Natural killer cell (primary cell): ENCODE results near the gene LHX3. TPM values are rescaled to one million over a fixed set of nuclear protein-coding genes. Genes with fewer than 3 reads are reported as not detected.

Experiments used
- ATAC-seq, 3 donors: fragments of 150-1000 bp in 2 of 3; fragments of 200-7000 bp in 1 of 3; cut with Tn5 transposase; 1 replicate in 1 of 3; 2 replicates in 2 of 3; pipeline ENCODE4 v1.10.0; 2021; ENCODE audit warnings: mild to moderate bottlenecking in 2 of 3, moderate library complexity in 2 of 3
- DNase-seq, 2 donors: peaks; one replicate each; pipeline versions ENCODE4 v3.0.0 to v3.0.0-alpha.2; 2013 to 2021; ENCODE audit warnings: mixed read lengths in 1 of 2
- H3K27ac ChIP-seq: one replicate; pipeline ENCODE4 v1.5.1; 2013; ENCODE audit warnings: mild to moderate bottlenecking, low read length
- H3K27me3 ChIP-seq: one replicate; pipeline ENCODE4 v1.6.1; 2013; ENCODE audit warnings: low read length; ENCODE audit not compliant: control insufficient read depth, insufficient read depth
- H3K36me3 ChIP-seq: one replicate; pipeline ENCODE4 v1.6.1; 2013; ENCODE audit warnings: low read length; ENCODE audit not compliant: control insufficient read depth, insufficient read depth
- H3K4me1 ChIP-seq: one replicate; pipeline ENCODE4 v1.6.1; 2013; ENCODE audit warnings: low read length; ENCODE audit not compliant: control insufficient read depth, insufficient read depth
- H3K4me3 ChIP-seq: one replicate; pipeline ENCODE4 v1.5.1; 2013; ENCODE audit warnings: low read length
- H3K9me3 ChIP-seq: one replicate; pipeline ENCODE4 v1.6.1; 2013; ENCODE audit warnings: low read length; ENCODE audit not compliant: control insufficient read depth, insufficient read depth
- H3K27ac Mint-ChIP-seq, 2 donors: one replicate each; pipeline ENCODE4 v1.8.0; 2022; ENCODE audit warnings: mild to moderate bottlenecking in 2 of 2, mixed read lengths in 2 of 2, moderate library complexity in 1 of 2
- H3K27me3 Mint-ChIP-seq, 2 donors: one replicate each; pipeline ENCODE4 v1.8.0; 2022; ENCODE audit warnings: low read depth in 2 of 2, mixed read lengths in 2 of 2
- H3K36me3 Mint-ChIP-seq: one replicate; pipeline ENCODE4 v1.8.0; 2022; ENCODE audit warnings: mixed read lengths
- H3K4me1 Mint-ChIP-seq, 2 donors: one replicate each; pipeline ENCODE4 v1.8.0; 2022; ENCODE audit warnings: mixed read lengths in 2 of 2
- H3K4me3 Mint-ChIP-seq: one replicate; pipeline ENCODE4 v1.8.0; 2022; ENCODE audit warnings: mild to moderate bottlenecking, moderate library complexity, mixed read lengths
- H3K9me3 Mint-ChIP-seq, 2 donors: one replicate each; pipeline ENCODE4 v1.8.0; 2022; ENCODE audit warnings: mixed read lengths in 2 of 2
- CTCF ChIP-seq: fragments of 200-600 bp; IDR thresholded peaks from one replicate; pipeline ENCODE4 v1.8.0; 2022; ENCODE audit warnings: antibody characterized with exemption
- WGBS: methylation state at CpG from one replicate; pipeline ENCODE4 v1.1.7; 2013; ENCODE audit warnings: missing lambda C conversion rate; ENCODE audit not compliant: insufficient coverage; 5-methylcytosine and 5-hydroxymethylcytosine counted together
- intact Hi-C: fragments of 100-400 bp; cut with micrococcal nuclease; formaldehyde crosslinking; loops from one replicate; pipeline ENCODE4 v1.14.2; 2022
- total RNA-seq, 4 donors: library from RNA; stranded (reverse); fragments of 120-200 nt in 1 of 4; gene quantifications; one replicate each; pipeline versions ENCODE4 v1.2.3 to v1.2.4, GENCODE V29; 2013 to 2022

The LHX3 gene
- total RNA-seq, 3 donors from 2014 or later (not counting 1 experiment from before 2014, with no cell fraction given): 0.38 TPM; not detected in 2

- no peaks in the 10 kb centered on the region for H3K27me3 Mint-ChIP-seq
- TF ChIP-seq CTCF: no peak
- ATAC-seq (no peak), DNase-seq (no peak)
- no peak overlapping the region for H3K27ac ChIP-seq
- no peaks in the 10 kb centered on the region for H3K4me1 Mint-ChIP-seq
- H3K9me3 Mint-ChIP-seq: no peaks in the 10 kb centered on the region
- peaks cover 60% of the 10 kb centered on the region for H3K36me3 ChIP-seq
- H3K4me3 ChIP-seq: no peak overlapping the region
- no peaks in the 10 kb centered on the region for H3K4me1 ChIP-seq
- H3K9me3 ChIP-seq: no peaks in the 10 kb centered on the region
- H3K27me3 ChIP-seq: no peaks in the 10 kb centered on the region
- intact Hi-C loops: no loop called here
- H3K36me3 Mint-ChIP-seq: peaks cover 8% of the 10 kb centered on the region
- H3K4me3 Mint-ChIP-seq: no peak overlapping the region
- H3K27ac Mint-ChIP-seq: no peak overlapping the region
- 95% methylated on average over 37 of the region's 37 CpGs for WGBS
Measured at GRCh38 chr9:136216541-136217244, 11.8 kb upstream of the LHX3 start.

GRCh38 chr9:136213733-136214132 is 8.8 kb upstream of the LHX3 start:
- Histone ChIP-seq H3K4me3 (no peak overlapping the region), H3K27me3 (no peaks in the 10 kb centered on the region), H3K27ac (no peak overlapping the region), H3K36me3 (peaks cover 50% of the 10 kb centered on the region), H3K4me1 (no peaks in the 10 kb centered on the region), H3K9me3 (no peaks in the 10 kb centered on the region)
- H3K36me3 Mint-ChIP-seq: peaks cover 8% of the 10 kb centered on the region
- TF ChIP-seq CTCF: no peak
- no peaks in the 10 kb centered on the region for H3K4me1 Mint-ChIP-seq
- no peaks in the 10 kb centered on the region for H3K9me3 Mint-ChIP-seq
- intact Hi-C loops: no loop called here
- H3K27ac Mint-ChIP-seq: no peak overlapping the region
- H3K27me3 Mint-ChIP-seq: no peaks in the 10 kb centered on the region
- 95% methylated on average over 9 of the region's 9 CpGs for WGBS
- ATAC-seq (no peak), DNase-seq (no peak)
- no peak overlapping the region for H3K4me3 Mint-ChIP-seq

GRCh38 chr9:136212345-136212950 is 7.5 kb upstream of the LHX3 start:
- DNase-seq (no peak), ATAC-seq (no peak)
- Mint-ChIP-seq H3K9me3 (no peaks in the 10 kb centered on the region), H3K4me1 (peaks cover under 1% of the 10 kb centered on the region in 2 donors), H3K27me3 (no peaks in the 10 kb centered on the region), H3K36me3 (peaks cover 8% of the 10 kb centered on the region), H3K4me3 (no peak overlapping the region), H3K27ac (no peak overlapping the region)
- intact Hi-C loops: no loop called here
- H3K4me1 ChIP-seq: no peaks in the 10 kb centered on the region
- no peak overlapping the region for H3K4me3 ChIP-seq
- no peak overlapping the region for H3K27ac ChIP-seq
- WGBS: 95% methylated on average over 28 of the region's 28 CpGs
- peaks cover 45% of the 10 kb centered on the region for H3K36me3 ChIP-seq
- no peaks in the 10 kb centered on the region for H3K9me3 ChIP-seq
- H3K27me3 ChIP-seq: no peaks in the 10 kb centered on the region
- no peak for TF ChIP-seq CTCF
